Muscle of leg (tissue), 11 donors: ENCODE measurements around the gene ZBTB25. TPM values are rescaled to one million over a fixed set of nuclear protein-coding genes. Genes with fewer than 3 reads are reported as not detected.

ENCODE experiments used
- DNase-seq: peaks from one replicate; pipeline ENCODE4 v3.0.0; 2013
- H3K27ac ChIP-seq: one replicate; pipeline ENCODE4 v1.5.1; 2013; ENCODE audit warnings: mild to moderate bottlenecking, low read length, control low read depth
- H3K27me3 ChIP-seq: one replicate; pipeline ENCODE4 v1.6.1; 2013; ENCODE audit warnings: low read length; ENCODE audit not compliant: control insufficient read depth, insufficient read depth
- H3K36me3 ChIP-seq: one replicate; pipeline ENCODE4 v1.6.1; 2013; ENCODE audit warnings: low read length; ENCODE audit not compliant: control insufficient read depth, insufficient read depth
- H3K4me1 ChIP-seq: one replicate; pipeline ENCODE4 v1.6.1; 2013; ENCODE audit warnings: low read length; ENCODE audit not compliant: control insufficient read depth, insufficient read depth
- H3K4me3 ChIP-seq: one replicate; pipeline ENCODE4 v1.5.1; 2013; ENCODE audit warnings: low read length, control low read depth
- H3K9me3 ChIP-seq: replicated peaks from 2 replicates; pipeline ENCODE4 v1.6.1; 2013; ENCODE audit warnings: low read depth, low read length; ENCODE audit not compliant: control insufficient read depth
- WGBS: methylation state at CpG from one replicate; pipeline ENCODE4 v1.1.5; 2013; ENCODE audit warnings: missing lambda C conversion rate; ENCODE audit not compliant: insufficient coverage; 5-methylcytosine and 5-hydroxymethylcytosine counted together
- polyA plus RNA-seq, 8 donors: library from polyadenylated mRNA; unstranded; fragments of 120-200 nt; gene quantifications; one replicate each; pipeline versions ENCODE4 v1.2.1 to v1.2.3, GENCODE V29; 2013; ENCODE audit warnings: inconsistent platforms in 1 of 8, low replicate concordance in 1 of 8; ENCODE audit not compliant: insufficient read length in 8 of 8, insufficient read depth in 1 of 8
- total RNA-seq: library from RNA; stranded (reverse); fragments of 120-200 nt; gene quantifications from one replicate; pipeline ENCODE4 v1.2.4, GENCODE V29; 2013

ZBTB25 gene
- total and polyA plus RNA-seq, 9 donors: 4.8 to 8.6 (median 7.1) TPM

DNA sequence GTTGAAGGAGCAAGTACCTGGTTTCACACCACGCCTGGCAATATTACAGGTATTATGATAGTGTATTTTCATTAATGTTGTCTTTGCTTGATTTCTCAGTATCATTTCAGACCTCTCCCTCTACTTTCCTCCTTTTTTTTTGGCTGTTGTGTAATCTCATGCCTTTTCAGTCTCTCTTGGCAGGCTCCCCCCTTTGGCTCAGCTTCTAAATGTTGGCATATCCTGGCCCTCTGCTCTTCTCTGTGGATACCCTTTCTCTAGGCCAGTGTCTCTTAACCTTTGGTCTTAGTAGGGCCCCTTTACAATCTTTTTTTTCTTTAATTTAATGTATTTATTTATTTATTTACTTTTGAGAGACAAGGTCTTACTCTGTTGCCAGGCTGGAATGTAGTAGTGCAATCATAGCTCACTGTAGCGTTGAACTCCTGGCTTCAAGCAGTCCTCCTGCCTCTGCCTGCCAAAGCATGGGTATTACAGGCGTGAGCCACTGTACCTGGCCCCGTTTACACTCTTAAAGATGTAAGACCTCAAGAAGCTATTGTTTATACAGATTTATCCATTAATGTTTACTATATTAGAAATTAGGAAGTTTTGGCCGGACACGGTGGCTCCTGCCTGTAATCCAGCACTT is 102.7 kb downstream of the ZBTB25 start:
- Histone ChIP-seq H3K4me1 (no peaks in the 10 kb centered on the region), H3K36me3 (peaks cover 19% of the 10 kb centered on the region), H3K27me3 (no peaks in the 10 kb centered on the region), H3K27ac (no peak overlapping the region), H3K4me3 (no peak overlapping the region), H3K9me3 (no peaks in the 10 kb centered on the region)
- no CpG with 5 or more reads among the region's 6 CpGs for WGBS
- DNase-seq: no peak

Other genes with a start within 250 kb of the ZBTB25 start
- gene ESR2, start 209.5 kb downstream of the ZBTB25 start, total RNA-seq: 0.13 TPM
- under 1 TPM; 0.15 to 0.64 (median 0.34) TPM for gene ESR2, start 209.5 kb downstream of the ZBTB25 start, polyA plus RNA-seq
- gene MTHFD1, start 115.5 kb downstream of the ZBTB25 start, total RNA-seq: 21.2 TPM
- 10 to 100 TPM; 40.0 to 52.9 (median 46.9) TPM for gene MTHFD1, start 115.5 kb downstream of the ZBTB25 start, polyA plus RNA-seq
- 0.27 TPM for gene AKAP5, start 38.3 kb downstream of the ZBTB25 start, total RNA-seq
- gene AKAP5, start 38.3 kb downstream of the ZBTB25 start, polyA plus RNA-seq: under 1 TPM; 0.22 to 0.64 (median 0.55) TPM
- 34.8 TPM for gene ZBTB1, start 932 bp upstream of the ZBTB25 start, total RNA-seq
- 10 to 100 TPM; 24.1 to 42.4 (median 31.7) TPM for gene ZBTB1, start 932 bp upstream of the ZBTB25 start, polyA plus RNA-seq
- gene HSPA2, start 36.9 kb upstream of the ZBTB25 start, total RNA-seq: 6.8 TPM
- gene HSPA2, start 36.9 kb upstream of the ZBTB25 start, polyA plus RNA-seq: 10 to 100 TPM in 2 of 8 donors, 1 to 10 TPM in 6; 7.6 to 34.4 (median 9.3) TPM
- gene PPP1R36, start 46.1 kb upstream of the ZBTB25 start, total RNA-seq: 0.31 TPM
- under 1 TPM; 0.29 to 0.83 (median 0.49) TPM for gene PPP1R36, start 46.1 kb upstream of the ZBTB25 start, polyA plus RNA-seq
- 24.7 TPM for gene PLEKHG3, start 200.6 kb upstream of the ZBTB25 start, total RNA-seq
- gene PLEKHG3, start 200.6 kb upstream of the ZBTB25 start, polyA plus RNA-seq: 10 to 100 TPM; 17.6 to 34.3 (median 26.9) TPM